ENCODE data around the gene HOXA6. TPM values are rescaled to one million over a fixed set of nuclear protein-coding genes. Genes with fewer than 3 reads are reported as not detected.
A peak's percentile ranks its signal among the peaks of the same experiment; 100 is the strongest.

Gene HOXA6
- total and polyA plus RNA-seq, 2 donors (not counting 3 experiments of a cell fraction or from before 2014, with no cell fraction given), result 10.0 to 20.7 TPM

- H3K36me3 ChIP-seq (ENCODE audit: control insufficient read depth in 2 of 2, extremely low read depth in 1 of 2, insufficient read depth in 2 of 2, low read length in 2 of 2), result peaks cover 0 to 12% of the 10 kb centered on the region in 2 experiments
- TF ChIP-seq EZH2 (IDR thresholded peaks at IDR 0.05; ENCODE audit: borderline replicate concordance, low read depth, low read length, severe bottlenecking), result no peak
- TF ChIP-seq POLR2A (IDR thresholded peaks at IDR 0.05; ENCODE audit: low read depth, low read length), result no peak
- TF ChIP-seq MYC (IDR thresholded peaks at IDR 0.05; ENCODE audit: low read depth, low read length), result no peak
- TF ChIP-seq POLR2AphosphoS5 (IDR thresholded peaks at IDR 0.05; ENCODE audit: insufficient read depth, low read depth, low read length), result no peak
- TF ChIP-seq, protein P1, sequence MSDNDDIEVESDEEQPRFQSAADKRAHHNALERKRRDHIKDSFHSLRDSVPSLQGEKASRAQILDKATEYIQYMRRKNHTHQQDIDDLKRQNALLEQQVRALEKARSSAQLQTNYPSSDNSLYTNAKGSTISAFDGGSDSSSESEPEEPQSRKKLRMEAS (IDR thresholded peaks at IDR 0.05; ENCODE audit: insufficient read depth, insufficient read length), result no peak
- TF ChIP-seq FOS (IDR thresholded peaks at IDR 0.05; ENCODE audit: borderline replicate concordance, insufficient read depth, low read length), result no peak
- no peak for TF ChIP-seq JUN (IDR thresholded peaks at IDR 0.05; ENCODE audit: borderline replicate concordance, insufficient read depth, insufficient read length, low read depth)
- TF ChIP-seq CTCF (IDR thresholded peaks at IDR 0.05; ENCODE audit: extremely low read depth in 1 of 2, insufficient read depth in 1 of 2, low read depth in 1 of 2, low read length in 2 of 2), result no peak
- no peak for TF ChIP-seq GATA2 (IDR thresholded peaks at IDR 0.05; ENCODE audit: insufficient read depth, insufficient read length, low read depth, low read length)
- no peaks in the 10 kb centered on the region for H4K20me1 ChIP-seq (replicated peaks; ENCODE audit: control insufficient read depth, extremely low read depth, insufficient read depth, low read length)
- CTCF ChIA-PET, result interaction anchor here (0.6 to 5.6 kb wide), 10 partner anchors 8 to 778 kb away, joined by 3 to 83 read pairs (median 6); partner anchors contain the start of gene HOXA9
- peaks cover 96% of the 10 kb centered on the region for H3K79me2 ChIP-seq (ENCODE audit: control insufficient read depth, insufficient read depth, low read length)
- no peaks in the 10 kb centered on the region for H3K9me3 ChIP-seq (replicated peaks; ENCODE audit: control insufficient read depth, insufficient read depth, low read length)
- H3K9ac ChIP-seq (replicated peaks; ENCODE audit: extremely low read depth, insufficient read depth, low read length), result peak overlapping the region; percentile 65
- dilution Hi-C loops (cut with MboI; ENCODE audit: extremely low pct_ligation_motif_present, low sequenced_read_pairs), result no loop called here
- peak overlapping the region; percentile 9 to 85 (median 54) for H3K4me3 ChIP-seq (replicated peaks in 1 of 3; ENCODE audit: insufficient read depth in 1 of 3, low read depth in 1 of 3, low read length in 3 of 3)
- H2AFZ ChIP-seq (ENCODE audit: low read depth, low read length), result no peak overlapping the region
- no TSS peak for BruUV-seq (replicated peaks)
- peaks cover 65% of the 10 kb centered on the region for H3K4me1 ChIP-seq (ENCODE audit: control insufficient read depth, extremely low read depth, insufficient read depth, low read length)
- intact Hi-C loops (cut with micrococcal nuclease), result no loop called here
- FAIRE-seq, result no peak
- H3K27me3 ChIP-seq (ENCODE audit: control insufficient read depth in 2 of 2, insufficient read depth in 2 of 2, low read length in 2 of 2), result no peaks in the 10 kb centered on the region
- H3K9me1 ChIP-seq (replicated peaks; ENCODE audit: control insufficient read depth, extremely low read depth, insufficient read depth, low read length), result no peaks in the 10 kb centered on the region
- peak; percentile 76 for DNase-seq (ENCODE audit: low read depth, low spot score)
- H3K4me2 ChIP-seq (ENCODE audit: insufficient read depth, low read length), result peak overlapping the region; percentile 78
- H3K27ac ChIP-seq (ENCODE audit: insufficient read depth, low read depth, low read length), result peak overlapping the region; percentile 67
- POLR2A ChIA-PET, result interaction anchor here (0.7 to 1.3 kb wide), 4 partner anchors 11 to 947 kb away, joined by 3 to 8 read pairs (median 3); partner anchors contain the start of gene CBX3
Observed at GRCh38 chr7:27148031-27148755, 619 bp upstream of the HOXA6 start.

All from endothelial cell of umbilical vein (primary cell).